ENCODE measurements around the gene HLX. TPM values are rescaled to one million over a fixed set of nuclear protein-coding genes. Genes with fewer than 3 reads are reported as not detected.

The HLX gene
- polyA plus RNA-seq, 1 experiment, result 3.7 TPM

GRCh38 chr1:220922951-220923350 is 43.7 kb downstream of the HLX start:
- Histone ChIP-seq H3K4me3 (ENCODE audit: low read depth, low read length) (no peak overlapping the region), H3K27ac (ENCODE audit: low read depth, low read length) (no peak overlapping the region), H3K9me3 (ENCODE audit: control insufficient read depth, insufficient read depth, low read length) (no peaks in the 10 kb centered on the region), H3K27me3 (ENCODE audit: control insufficient read depth, insufficient read depth, low read length) (no peaks in the 10 kb centered on the region)
- CTCF ChIA-PET, result interaction anchor here (1.1 kb wide), 1 partner anchor 537 kb away, joined by 3 read pairs; no protein-coding TSS in a partner anchor
- TF ChIP-seq, protein P1, sequence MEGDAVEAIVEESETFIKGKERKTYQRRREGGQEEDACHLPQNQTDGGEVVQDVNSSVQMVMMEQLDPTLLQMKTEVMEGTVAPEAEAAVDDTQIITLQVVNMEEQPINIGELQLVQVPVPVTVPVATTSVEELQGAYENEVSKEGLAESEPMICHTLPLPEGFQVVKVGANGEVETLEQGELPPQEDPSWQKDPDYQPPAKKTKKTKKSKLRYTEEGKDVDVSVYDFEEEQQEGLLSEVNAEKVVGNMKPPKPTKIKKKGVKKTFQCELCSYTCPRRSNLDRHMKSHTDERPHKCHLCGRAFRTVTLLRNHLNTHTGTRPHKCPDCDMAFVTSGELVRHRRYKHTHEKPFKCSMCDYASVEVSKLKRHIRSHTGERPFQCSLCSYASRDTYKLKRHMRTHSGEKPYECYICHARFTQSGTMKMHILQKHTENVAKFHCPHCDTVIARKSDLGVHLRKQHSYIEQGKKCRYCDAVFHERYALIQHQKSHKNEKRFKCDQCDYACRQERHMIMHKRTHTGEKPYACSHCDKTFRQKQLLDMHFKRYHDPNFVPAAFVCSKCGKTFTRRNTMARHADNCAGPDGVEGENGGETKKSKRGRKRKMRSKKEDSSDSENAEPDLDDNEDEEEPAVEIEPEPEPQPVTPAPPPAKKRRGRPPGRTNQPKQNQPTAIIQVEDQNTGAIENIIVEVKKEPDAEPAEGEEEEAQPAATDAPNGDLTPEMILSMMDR (IDR thresholded peaks at IDR 0.05; ENCODE audit: low read depth, low read length), result no peak
- POLR2A ChIA-PET, result no interaction called here
- DNase-seq (ENCODE audit: low read depth, low spot score), result no peak

- no peaks in the 10 kb centered on the region for H3K27me3 ChIP-seq (ENCODE audit: control insufficient read depth, insufficient read depth, low read length)
- no peak overlapping the region for H3K4me3 ChIP-seq (ENCODE audit: low read depth, low read length)
- CTCF ChIA-PET, result no interaction called here
- H3K9me3 ChIP-seq (ENCODE audit: control insufficient read depth, insufficient read depth, low read length), result no peaks in the 10 kb centered on the region
- DNase-seq (ENCODE audit: low read depth, low spot score), result no peak
- no peak overlapping the region for H3K27ac ChIP-seq (ENCODE audit: low read depth, low read length)
- TF ChIP-seq, protein P1 (IDR thresholded peaks at IDR 0.05; ENCODE audit: low read depth, low read length), result no peak
- POLR2A ChIA-PET, result no interaction called here
Observed at GRCh38 chr1:220924331-220924970, 45.2 kb downstream of the HLX start.

DNA sequence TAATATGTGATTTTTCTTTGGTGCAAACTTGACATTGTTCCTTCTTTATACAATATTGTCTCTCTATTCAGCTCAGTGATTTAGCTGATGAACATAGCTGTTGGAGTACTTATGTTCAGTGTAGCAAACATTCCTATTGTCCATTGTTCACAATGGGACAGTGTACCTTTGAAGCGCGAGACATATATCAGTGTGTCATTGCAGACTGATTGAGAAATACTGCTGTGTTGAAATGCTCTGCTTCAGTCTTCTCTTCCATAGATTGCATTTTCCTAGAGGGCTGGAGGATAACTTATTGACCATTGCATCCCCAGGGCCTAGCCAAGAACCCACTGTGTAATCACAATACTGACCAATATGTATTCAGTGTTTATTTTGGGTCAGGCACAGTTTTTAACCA is 46.5 kb downstream of the HLX start:
- no peak for DNase-seq (ENCODE audit: low read depth, low spot score)
- TF ChIP-seq, protein P1 (IDR thresholded peaks at IDR 0.05; ENCODE audit: low read depth, low read length), result no peak
- H3K27ac ChIP-seq (ENCODE audit: low read depth, low read length), result no peak overlapping the region
- H3K27me3 ChIP-seq (ENCODE audit: control insufficient read depth, insufficient read depth, low read length), result no peaks in the 10 kb centered on the region
- H3K4me3 ChIP-seq (ENCODE audit: low read depth, low read length), result no peak overlapping the region
- no peaks in the 10 kb centered on the region for H3K9me3 ChIP-seq (ENCODE audit: control insufficient read depth, insufficient read depth, low read length)
- ChIA-PET CTCF (interaction anchor here (0.6 kb wide), 1 partner anchor 1789 kb away, joined by 6 read pairs; no protein-coding TSS in a partner anchor), POLR2A (no interaction called here)

DNA sequence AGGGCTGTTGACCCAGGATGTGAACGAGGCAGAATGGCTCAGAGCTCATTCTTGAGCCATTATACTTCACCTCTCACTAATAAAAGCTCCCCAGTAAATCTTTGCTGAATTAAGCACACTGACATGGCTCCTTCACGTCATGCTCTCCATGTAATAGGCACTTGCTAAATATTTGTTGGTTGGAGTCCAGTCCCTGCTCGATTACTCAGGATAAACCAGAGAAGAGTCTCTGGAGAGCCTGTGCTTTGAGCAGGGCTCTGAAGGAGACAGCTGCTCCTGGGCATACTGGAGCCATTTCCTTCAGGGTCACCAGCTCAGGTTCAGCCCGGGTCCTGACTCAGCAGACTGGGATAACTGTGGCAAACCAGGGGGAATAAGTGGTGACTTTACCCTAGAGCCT is 46.9 kb downstream of the HLX start:
- ChIA-PET CTCF (no interaction called here), POLR2A (no interaction called here)
- no peaks in the 10 kb centered on the region for H3K9me3 ChIP-seq (ENCODE audit: control insufficient read depth, insufficient read depth, low read length)
- no peak for DNase-seq (ENCODE audit: low read depth, low spot score)
- TF ChIP-seq, protein P1 (IDR thresholded peaks at IDR 0.05; ENCODE audit: low read depth, low read length), result no peak
- H3K4me3 ChIP-seq (ENCODE audit: low read depth, low read length), result no peak overlapping the region
- H3K27ac ChIP-seq (ENCODE audit: low read depth, low read length), result no peak overlapping the region
- no peaks in the 10 kb centered on the region for H3K27me3 ChIP-seq (ENCODE audit: control insufficient read depth, insufficient read depth, low read length)

DNA sequence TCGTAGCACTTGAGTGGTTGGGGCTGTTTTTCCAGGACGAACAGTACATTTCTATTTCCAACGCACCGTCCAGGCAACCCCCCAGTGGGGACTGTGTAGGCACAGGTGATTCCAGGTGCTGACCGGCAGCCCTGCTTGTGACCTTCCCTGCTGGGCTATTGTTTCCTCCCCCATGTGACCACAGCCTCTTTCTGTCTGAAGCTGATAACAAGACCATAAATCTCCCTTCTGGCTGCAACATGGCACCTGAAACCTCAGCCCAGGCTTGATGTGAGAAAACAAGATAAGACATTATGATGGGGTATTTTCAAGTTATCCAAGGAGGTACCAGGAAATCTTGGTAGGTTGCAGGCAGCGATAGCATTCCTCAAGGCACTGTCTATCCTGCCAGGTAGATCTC is 48.2 kb downstream of the HLX start:
- Histone ChIP-seq H3K27me3 (ENCODE audit: control insufficient read depth, insufficient read depth, low read length) (no peaks in the 10 kb centered on the region), H3K27ac (ENCODE audit: low read depth, low read length) (no peak overlapping the region), H3K4me3 (ENCODE audit: low read depth, low read length) (no peak overlapping the region), H3K9me3 (ENCODE audit: control insufficient read depth, insufficient read depth, low read length) (no peaks in the 10 kb centered on the region)
- CTCF ChIA-PET, result no interaction called here
- no peak for DNase-seq (ENCODE audit: low read depth, low spot score)
- TF ChIP-seq, protein P1 (IDR thresholded peaks at IDR 0.05; ENCODE audit: low read depth, low read length), result no peak
- POLR2A ChIA-PET, result no interaction called here

All from AG04450 (cell line).